WI38 (cell line): ENCODE measurements around the gene KCMF1.
A peak's percentile ranks its signal among the peaks of the same experiment; 100 is the strongest.

Source experiments
- H3K4me3 ChIP-seq: 2 replicates; pipeline ENCODE4 v1.5.1; 2011; ENCODE audit warnings: low read depth, mild to moderate bottlenecking, control low read depth, low read length
- TF ChIP-seq, protein P1 (sequence below): IDR thresholded peaks from 2 replicates; pipeline ENCODE4 v1.5.1; 2012; ENCODE audit warnings: low read depth, mild to moderate bottlenecking, control low read depth, low read length

Gene KCMF1

DNA sequence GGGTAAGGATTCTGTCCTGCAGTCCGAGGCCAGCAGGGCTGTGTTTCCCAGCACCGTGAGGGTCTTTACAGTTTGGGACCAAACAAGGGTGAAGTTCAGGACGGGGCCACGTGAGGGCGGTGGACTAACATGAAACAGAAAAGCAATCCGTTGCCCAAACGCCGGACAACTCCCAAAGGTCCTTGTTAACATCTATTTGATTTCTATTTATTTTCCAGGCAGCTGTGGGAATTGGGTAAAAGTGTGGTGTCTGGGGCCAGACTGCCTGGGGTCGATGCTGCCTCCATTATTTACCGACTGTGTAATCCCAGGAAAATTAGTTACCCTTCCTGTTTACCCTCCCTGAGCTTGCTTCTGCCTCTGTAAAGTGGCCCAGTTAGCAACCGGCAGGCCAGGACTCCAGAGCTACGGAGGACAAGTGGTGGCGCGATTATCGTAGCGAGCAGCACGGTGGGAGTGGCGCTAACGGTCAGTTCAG, 96.0 kb downstream of the KCMF1 start:
- no peak overlapping the region for H3K4me3 ChIP-seq
- TF ChIP-seq, protein P1, sequence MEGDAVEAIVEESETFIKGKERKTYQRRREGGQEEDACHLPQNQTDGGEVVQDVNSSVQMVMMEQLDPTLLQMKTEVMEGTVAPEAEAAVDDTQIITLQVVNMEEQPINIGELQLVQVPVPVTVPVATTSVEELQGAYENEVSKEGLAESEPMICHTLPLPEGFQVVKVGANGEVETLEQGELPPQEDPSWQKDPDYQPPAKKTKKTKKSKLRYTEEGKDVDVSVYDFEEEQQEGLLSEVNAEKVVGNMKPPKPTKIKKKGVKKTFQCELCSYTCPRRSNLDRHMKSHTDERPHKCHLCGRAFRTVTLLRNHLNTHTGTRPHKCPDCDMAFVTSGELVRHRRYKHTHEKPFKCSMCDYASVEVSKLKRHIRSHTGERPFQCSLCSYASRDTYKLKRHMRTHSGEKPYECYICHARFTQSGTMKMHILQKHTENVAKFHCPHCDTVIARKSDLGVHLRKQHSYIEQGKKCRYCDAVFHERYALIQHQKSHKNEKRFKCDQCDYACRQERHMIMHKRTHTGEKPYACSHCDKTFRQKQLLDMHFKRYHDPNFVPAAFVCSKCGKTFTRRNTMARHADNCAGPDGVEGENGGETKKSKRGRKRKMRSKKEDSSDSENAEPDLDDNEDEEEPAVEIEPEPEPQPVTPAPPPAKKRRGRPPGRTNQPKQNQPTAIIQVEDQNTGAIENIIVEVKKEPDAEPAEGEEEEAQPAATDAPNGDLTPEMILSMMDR: peak; percentile 85

DNA sequence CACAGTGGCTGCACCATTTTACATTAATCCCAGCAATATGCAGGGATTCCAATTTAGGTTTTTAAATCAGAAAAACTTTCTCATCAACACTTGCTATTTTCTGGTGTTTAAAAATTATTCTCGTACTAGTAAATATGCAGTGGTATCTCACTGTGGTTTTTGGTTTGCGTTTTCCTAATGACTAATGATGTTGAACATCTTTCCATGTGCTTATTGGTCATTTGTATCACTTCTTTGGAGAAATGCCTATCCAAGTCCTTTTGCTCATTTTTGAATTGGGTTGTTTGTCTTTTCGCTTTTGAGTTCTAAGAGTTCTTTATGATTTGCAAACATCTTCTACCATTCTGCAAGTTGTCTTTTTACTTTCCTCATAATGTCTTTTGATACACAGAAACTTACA, 100.1 kb downstream of the KCMF1 start:
- TF ChIP-seq, protein P1: no peak

DNA sequence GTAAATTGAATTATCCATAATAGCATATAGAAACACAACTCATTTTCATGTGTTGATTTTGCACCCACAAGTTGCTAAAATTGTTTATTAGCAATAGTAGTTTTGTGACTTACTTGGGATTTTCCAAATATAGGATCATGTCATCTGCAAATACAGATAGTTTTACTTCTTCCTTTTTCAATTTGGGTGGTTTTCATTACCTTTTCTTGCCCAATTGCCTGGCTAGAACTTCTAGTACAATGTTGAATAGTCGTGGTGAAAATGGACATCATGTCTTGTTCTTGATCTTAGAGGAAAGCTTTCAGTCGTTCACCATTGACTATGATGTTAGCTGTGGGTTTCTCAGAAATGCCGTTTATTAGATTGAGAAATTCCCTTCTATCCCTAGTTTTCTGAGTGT, 102.1 kb downstream of the KCMF1 start:
- no peak overlapping the region for H3K4me3 ChIP-seq
- TF ChIP-seq, protein P1: no peak

More for the DNA sequence above, 100.1 kb downstream of the KCMF1 start:
- H3K4me3 ChIP-seq: no peak overlapping the region

DNA sequence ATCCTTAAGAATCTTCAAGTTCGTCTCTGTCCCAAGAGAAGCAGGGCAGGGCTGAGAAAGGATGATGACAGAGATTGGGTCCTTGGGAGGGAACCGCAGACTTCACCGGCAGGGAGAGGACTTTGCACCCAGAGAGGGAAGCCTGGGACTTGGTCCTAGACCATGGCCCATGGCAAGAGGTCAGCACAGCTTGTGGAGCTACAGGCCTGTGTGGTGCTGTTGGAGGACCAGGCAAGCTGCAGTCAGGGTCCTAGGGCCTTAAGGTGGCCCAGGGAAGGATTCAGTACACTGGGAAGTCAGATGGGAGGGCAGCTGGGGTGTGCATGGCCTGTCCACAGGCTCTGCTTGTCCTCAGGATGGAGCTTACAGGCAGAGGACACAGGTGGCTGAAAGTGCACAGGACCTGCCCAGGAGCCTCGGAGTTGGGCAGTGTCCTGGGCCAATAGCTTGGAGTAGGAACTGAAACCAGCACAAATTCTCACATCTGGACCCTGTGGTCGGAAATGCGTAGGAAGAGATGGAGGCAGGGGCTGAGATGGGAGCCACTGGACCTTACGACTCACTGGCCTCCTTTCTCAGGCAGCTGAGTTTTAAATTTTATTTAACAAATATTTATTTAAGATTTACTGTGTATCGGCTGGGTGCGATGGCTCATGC, 105.8 kb downstream of the KCMF1 start:
- no peak overlapping the region for H3K4me3 ChIP-seq
- TF ChIP-seq, protein P1: no peak

DNA sequence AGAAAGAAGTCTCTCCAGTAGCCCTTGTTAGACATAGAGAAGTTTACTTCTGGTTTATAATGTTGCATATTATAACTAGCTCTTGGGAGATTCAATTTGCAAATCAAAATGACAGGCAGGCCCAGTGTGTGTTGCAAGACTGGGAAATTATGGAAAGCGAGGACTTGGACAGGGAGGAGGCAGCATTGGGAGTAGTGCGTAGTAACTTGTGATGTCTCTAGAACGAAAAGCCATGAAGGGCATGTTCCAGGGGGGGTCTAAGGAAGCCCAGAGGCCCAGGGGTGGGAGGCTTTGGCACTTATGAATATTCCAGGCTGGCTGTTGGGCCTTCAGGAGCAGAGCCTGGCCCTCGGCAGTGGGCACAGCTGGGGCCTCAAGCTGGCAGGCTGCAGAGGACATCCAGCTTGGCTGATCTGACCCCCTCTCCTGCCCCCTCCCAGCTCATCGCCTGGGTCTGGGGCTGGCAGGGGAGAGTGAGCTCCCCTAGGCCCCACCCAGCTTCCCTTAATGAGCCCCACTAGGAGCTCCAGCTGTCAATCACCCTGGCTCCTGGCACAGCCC, 107.0 kb downstream of the KCMF1 start:
- H3K4me3 ChIP-seq: no peak overlapping the region
- TF ChIP-seq, protein P1: no peak

DNA sequence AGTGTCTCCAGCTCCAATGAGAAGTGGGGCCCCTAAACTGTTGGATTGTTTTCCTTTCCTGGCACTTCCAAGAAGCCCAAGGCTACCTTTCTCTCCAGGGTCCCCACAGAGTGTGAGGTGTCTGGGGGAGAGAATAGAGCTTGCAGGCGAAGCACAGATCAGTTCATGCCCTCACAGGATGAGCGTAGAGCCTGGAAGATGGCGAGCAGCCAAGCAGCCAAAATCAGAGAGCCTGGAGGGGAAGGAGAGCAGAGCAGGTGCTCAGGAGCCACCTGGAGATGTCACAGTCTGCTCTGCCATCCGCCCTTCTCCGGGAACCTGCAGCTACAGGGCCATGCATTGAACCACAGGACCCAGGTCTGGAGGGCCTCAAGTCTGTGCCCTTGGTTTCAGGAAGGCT, 107.6 kb downstream of the KCMF1 start:
- TF ChIP-seq, protein P1: no peak
- no peak overlapping the region for H3K4me3 ChIP-seq

DNA sequence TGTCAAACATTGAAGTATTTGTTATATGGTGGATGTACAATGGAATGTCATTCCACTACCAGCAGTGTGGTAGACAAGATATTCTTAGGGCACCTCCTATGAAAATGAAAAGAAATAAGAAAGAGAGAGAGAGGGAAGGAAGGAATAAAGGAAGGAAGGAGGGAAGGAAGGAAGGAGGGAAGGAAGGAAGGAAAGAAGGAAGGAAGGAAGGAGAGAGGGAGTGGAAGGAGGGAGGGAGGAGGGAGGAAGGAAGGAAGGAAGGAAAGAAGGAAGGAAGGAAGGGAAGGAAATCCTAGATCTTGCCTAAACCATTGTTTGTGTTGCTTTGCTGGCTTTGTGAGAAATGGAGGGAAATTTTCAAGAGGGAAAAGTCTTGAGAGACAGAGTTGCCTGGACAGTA, 112.1 kb downstream of the KCMF1 start:
- TF ChIP-seq, protein P1: no peak
- no peak overlapping the region for H3K4me3 ChIP-seq
